HG03520 (cell line): ENCODE data around the gene SHISA6.
"Not testable (repeated sequence)": the region's sequence is repeated elsewhere in the genome, so short reads cannot be mapped to it uniquely, and the experiment has no call there.

ENCODE experiments used
- ATAC-seq: cut with Tn5 transposase; IDR thresholded peaks from one replicate; pipeline ENCODE4 v1.9.1; 2021; ENCODE audit warnings: mild to moderate bottlenecking, moderate library complexity; ENCODE audit not compliant: unreplicated experiment

SHISA6 gene

DNA sequence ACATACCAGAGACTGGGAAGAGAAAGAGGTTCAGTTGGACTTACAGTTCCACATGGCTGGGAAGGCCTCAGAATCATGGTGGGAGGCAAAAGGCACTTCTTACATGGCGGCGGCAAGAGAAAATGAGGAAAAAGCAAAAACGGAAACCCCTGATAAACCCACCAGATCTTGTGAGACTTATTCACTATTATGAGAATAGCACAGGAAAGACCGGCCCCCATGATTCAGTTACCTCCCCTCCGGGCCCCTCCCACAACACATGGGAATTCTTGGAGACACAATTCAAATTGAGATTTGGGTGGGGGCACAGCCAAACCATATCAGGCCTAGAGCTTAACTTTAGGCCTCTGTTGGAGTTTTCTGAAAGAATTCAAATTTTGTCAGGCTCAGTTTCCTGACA lies 60.9 kb downstream of the SHISA6 start:
- not testable (repeated sequence) for ATAC-seq

DNA sequence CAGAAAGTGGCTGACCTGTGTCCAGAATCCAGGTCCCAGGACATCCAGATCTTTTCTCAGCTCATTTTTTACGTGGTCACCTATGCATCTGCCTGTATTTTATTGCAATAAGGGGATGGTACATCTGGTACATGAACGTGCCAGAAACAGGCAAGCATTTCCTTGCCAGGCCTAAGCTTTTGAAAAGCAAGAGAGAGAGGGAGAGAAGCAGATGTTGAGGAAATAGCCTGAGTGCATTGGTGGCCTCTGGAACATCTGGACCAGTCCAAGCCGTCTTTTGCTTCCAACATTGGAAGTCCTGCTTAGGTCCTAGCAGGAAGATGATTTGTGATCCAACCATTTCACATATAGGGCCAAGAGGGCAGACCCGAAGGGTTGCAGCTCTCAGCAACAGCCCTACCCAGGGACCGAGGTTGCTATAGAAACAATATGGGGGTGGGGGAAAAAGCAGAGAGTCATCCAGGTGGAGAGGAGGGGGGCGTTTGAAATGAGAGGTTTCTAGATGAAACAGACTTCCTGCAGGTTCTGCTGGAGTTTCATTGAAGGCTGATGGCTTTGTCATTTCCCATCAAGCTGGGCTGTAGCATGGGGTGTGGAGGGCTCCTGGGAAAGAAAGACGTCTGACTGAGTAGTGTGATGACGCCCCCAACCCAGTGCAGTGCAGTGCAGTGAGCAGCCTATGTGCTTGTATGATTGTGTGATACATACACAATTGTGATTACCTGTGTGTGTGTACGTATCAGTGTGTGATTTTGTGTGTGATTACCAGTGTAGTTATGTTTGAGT lies 61.6 kb downstream of the SHISA6 start:
- no peak for ATAC-seq

GRCh38 chr17:11303773-11304394 lies 62.9 kb downstream of the SHISA6 start:
- ATAC-seq: no peak

DNA sequence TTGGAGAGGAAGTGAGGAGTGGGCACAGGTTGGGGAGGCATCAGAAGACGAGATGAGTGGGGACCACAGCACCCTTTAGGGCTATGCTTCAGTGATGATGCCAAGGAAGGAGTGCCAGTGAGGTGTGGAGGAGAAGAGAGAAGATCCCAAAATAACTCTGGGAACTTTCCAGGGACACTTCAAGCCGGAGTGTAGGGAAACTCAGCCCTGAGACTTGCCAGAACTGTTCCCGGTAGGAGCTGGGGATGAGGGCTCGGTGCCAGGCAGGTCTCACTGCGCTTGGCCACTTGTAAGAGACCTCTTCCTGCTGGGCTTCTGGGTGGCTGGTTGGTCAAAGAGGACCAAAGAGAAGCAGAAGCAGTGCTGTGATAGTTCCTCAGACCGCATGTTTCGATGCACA lies 63.6 kb downstream of the SHISA6 start:
- no peak for ATAC-seq

- ATAC-seq: no peak
Observed at GRCh38 chr17:11305524-11305923, 64.5 kb downstream of the SHISA6 start.

- ATAC-seq: no peak
Observed at GRCh38 chr17:11308531-11308930, 67.5 kb downstream of the SHISA6 start.

- ATAC-seq: no peak
Observed at GRCh38 chr17:11309033-11309432, 68.0 kb downstream of the SHISA6 start.

- no peak for ATAC-seq
Observed at GRCh38 chr17:11309850-11310249, 68.8 kb downstream of the SHISA6 start.

DNA sequence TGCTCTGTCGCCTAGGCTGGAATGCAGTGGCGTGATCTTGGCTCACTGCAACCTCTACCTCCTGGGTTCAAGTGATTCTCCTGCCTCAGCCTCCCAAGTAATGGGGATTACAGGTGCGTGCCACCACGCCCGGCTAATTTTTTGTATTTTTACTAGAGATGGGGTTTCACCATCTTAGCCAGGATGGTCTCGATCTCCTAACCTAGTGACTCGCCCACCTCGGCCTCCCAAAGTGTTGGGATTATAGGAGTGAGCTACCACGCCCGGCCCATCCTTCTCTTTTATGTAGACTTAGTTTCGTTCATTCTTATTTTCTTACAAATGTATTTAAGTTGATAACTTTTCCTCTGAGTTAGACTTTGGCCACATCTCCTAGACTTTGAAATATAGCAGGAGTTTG lies 75.4 kb downstream of the SHISA6 start:
- not testable (repeated sequence) for ATAC-seq

DNA sequence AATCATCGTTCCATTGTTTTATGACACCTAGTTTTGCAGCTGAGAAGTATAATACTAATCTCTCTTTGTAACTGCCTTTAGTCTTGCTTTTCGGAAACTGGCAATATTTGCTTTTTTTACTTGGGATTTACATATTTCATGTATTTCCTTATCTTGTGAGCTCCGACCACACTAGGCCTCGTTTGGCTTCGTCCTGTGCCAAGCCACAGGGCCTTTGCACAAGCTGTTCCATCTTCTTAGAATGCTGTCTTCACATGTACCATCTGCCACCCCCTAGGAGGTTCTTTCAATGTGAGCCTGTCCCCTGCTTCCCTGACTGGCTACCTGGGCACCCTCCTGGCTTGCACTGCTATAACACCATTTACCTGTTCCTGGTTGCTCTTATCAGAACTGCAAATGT lies 77.2 kb downstream of the SHISA6 start:
- no peak for ATAC-seq

- no peak for ATAC-seq
Observed at GRCh38 chr17:11319894-11320293, 78.9 kb downstream of the SHISA6 start.

DNA sequence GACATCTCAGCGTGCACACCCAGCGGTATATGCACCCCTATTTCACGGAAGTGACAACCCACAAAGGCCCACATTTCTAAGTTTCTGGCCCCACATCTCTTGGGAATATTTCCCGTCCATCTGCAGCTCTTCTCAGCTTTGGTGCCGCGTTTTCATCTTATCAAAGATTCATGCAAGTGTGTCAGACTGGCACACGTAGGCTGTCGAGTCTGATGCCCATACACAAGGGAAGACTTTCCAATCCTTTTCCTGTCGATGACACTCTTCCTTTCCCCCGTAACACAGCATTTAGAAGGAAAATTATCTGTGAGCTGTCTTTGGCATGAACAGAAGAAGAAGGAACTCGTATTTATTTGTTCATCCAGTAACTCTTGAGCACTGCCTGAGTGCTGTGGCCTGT lies 83.0 kb downstream of the SHISA6 start:
- ATAC-seq: no peak

GRCh38 chr17:11324846-11325420 lies 83.9 kb downstream of the SHISA6 start:
- ATAC-seq: no peak

DNA sequence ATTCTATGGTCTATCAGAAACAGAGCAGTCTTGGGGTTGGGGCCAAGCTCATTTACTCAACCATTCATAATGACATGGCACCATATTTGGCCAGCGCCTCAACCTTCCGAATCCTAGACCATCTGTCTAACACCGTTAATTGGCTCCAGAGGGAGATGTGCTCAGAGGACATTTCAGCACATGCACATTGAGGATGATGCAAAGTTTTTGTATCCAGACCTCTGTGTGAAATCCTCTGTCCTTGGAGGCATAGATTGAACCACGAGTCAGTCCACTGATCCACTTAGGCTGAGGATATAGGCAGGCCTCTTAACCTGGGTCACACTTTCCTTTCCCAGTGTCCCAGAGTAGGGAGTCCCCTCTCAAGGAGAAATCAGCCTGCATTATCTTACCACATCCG lies 85.5 kb downstream of the SHISA6 start:
- no peak for ATAC-seq

- ATAC-seq: no peak
Observed at GRCh38 chr17:11328770-11329169, 87.8 kb downstream of the SHISA6 start.

GRCh38 chr17:11330006-11330405 lies 89.0 kb downstream of the SHISA6 start:
- ATAC-seq: no peak

DNA sequence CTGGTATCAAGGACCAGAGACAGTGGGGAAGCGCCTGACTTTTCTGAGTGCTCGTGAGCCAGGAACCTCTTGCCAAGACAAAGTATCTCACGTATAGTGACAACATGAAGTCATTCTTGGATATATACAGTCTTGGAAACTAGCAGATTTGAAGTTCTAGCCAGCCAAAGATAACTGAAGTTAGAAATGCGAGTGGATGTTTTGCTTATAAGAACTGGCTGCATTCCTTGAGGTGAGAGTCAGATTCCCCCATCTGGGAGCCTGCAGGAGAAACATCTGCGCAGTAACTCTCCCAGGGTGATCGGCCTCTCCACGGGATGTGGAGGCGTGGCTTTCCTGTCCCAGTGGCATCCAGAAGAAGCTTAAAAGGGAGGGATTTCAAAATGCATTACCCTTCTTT lies 89.8 kb downstream of the SHISA6 start:
- ATAC-seq: no peak

GRCh38 chr17:11331547-11332513 lies 90.8 kb downstream of the SHISA6 start:
- ATAC-seq: no peak

- ATAC-seq: no peak
Observed at GRCh38 chr17:11332706-11333105, 91.7 kb downstream of the SHISA6 start.

DNA sequence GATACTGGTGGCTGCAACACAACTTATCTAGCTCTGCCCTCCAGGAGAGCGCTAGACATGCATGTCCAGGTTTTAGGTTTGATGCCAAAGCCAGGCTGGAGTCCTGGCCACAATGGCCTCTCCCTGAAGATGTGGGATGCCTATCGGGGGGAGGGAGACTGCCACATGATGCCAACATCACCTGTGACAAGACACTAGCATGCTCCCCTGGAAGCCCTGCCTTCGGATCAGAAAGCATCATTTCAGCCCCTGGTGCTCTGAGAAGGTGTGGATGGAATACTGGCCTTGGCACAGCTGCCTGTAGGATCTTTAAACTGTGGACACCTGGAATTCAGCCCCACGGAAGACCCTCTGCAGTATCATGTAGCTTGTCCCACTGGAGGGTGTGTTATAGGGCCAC lies 93.5 kb downstream of the SHISA6 start:
- no peak for ATAC-seq

DNA sequence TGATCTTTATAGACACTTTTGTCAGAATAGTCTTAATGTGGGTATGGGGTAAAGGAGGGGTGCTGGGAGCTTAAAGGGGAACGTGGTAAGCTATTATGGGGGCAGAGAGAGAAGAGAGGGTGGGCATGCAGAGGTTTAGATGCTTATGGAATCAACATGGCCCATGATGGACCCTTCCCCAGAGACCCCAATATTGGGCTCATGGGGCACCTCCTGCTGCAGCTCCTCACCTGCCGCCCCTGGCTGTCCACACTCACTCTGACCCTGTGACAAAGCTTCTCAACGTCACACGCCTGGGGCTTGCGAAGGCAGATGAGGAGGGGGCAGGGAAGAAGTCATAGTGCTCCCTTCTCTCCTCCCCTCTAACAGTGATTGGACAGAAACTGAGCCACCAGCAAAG lies 95.3 kb downstream of the SHISA6 start:
- no peak for ATAC-seq
